ENCODE data around the gene TNFSF10. TPM values are rescaled to one million over a fixed set of nuclear protein-coding genes. Genes with fewer than 3 reads are reported as not detected.
"Not testable (repeated sequence)": the region's sequence is repeated elsewhere in the genome, so short reads cannot be mapped to it uniquely, and the experiment has no call there.

TNFSF10 gene
- total RNA-seq: not detected in 2 replicates
- polyA plus RNA-seq: not detected in 2 replicates

GRCh38 chr3:172522871-172523818 lies at the start of gene TNFSF10:
Gene TNFSF10, minus strand, starts transcription at chr3:172523430. Its CDS starts 46 bp downstream, at chr3:172523384.
- Histone ChIP-seq H3K27me3 (no peaks in the 10 kb centered on the region), H3K9me3 (ENCODE audit: low read depth) (no peaks in the 10 kb centered on the region), H3K4me1 (ENCODE audit: low read depth) (no peaks in the 10 kb centered on the region), H3K4me3 (no peak within 1 kb of the TSS), H3K27ac (no peak within 1 kb of the TSS), H3K36me3 (no peaks in the 10 kb centered on the region)
- peak in 1 of 2 donors; percentile 3 for DNase-seq (ENCODE audit: low read depth in 1 of 2, low spot score in 1 of 2)
- TF ChIP-seq CTCF (IDR thresholded peaks at IDR 0.05; ENCODE audit: low read depth, low read length): no peak

DNA sequence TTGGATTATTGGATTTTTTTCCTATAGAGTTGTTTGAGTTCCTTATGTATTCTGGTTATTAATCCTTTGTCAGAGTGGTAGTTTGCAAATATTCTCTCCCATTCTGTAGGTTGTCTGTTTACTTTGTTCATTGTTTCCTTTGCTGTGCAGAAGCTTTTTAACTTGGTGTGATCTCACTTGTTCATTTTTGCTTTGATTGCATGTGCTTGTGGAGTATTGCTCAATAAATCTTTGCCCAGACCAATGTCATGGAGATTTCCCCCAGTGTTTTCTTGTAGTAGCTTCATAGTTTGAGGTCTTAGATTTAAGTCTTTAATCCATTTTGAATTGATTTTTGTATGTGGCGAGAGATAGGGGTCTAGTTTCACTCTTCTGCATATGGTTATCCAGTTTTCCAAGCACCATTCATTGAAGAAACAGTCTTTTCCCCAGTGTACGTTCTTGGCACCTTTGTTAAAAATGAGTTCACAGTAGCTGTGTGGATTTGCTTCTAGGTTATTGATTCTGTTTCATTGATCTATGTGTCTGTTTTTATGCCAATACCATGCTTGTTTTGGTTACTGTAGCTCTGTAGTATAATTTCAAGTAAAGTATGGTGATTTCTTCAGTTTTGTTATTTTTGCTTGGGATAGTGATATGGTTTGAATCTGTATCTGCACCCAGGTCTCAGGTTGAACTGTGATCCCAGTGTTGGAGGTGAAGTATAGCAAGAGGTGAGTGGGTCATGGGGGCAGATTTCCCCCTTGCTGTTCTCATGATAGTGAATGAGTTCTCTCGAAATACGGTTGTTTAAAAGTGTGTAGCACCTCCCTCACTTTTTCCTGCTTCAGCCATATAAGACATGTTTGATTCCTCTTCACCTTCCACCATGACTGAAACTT lies 46.1 kb upstream of the TNFSF10 start:
- H3K27ac ChIP-seq: no peak overlapping the region
- no peak for TF ChIP-seq CTCF (IDR thresholded peaks at IDR 0.05; ENCODE audit: low read depth, low read length)
- H3K4me1 ChIP-seq (ENCODE audit: low read depth): no peaks in the 10 kb centered on the region
- no peaks in the 10 kb centered on the region for H3K27me3 ChIP-seq
- H3K36me3 ChIP-seq: no peaks in the 10 kb centered on the region
- H3K9me3 ChIP-seq (ENCODE audit: low read depth): no peaks in the 10 kb centered on the region
- no peak overlapping the region for H3K4me3 ChIP-seq
- DNase-seq (ENCODE audit: low read depth in 1 of 2, low spot score in 1 of 2): peak in 1 of 2 donors; percentile 44

DNA sequence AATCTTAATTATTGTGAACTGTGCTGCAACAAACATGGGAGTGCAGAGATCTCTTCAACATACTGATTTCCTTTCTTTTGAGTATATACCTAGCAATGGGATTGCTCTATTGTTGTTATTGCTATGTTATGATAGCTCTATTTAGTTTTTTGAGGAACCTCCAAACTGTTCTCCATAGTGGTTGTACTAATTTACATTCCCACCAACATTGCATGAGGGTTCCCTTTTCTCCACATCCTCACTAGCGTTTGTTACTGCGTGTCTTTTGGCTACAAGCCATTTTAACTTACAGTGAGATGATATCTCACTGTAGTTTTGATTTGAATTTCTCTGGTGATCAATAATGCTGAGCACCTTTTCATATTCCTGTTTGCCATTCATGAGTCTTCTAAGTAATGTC lies 45.5 kb upstream of the TNFSF10 start:
- no peak for TF ChIP-seq CTCF (IDR thresholded peaks at IDR 0.05; ENCODE audit: low read depth, low read length)
- Histone ChIP-seq H3K36me3 (no peaks in the 10 kb centered on the region), H3K27me3 (no peaks in the 10 kb centered on the region), H3K9me3 (ENCODE audit: low read depth) (no peaks in the 10 kb centered on the region), H3K27ac (no peak overlapping the region), H3K4me3 (no peak overlapping the region), H3K4me1 (ENCODE audit: low read depth) (no peaks in the 10 kb centered on the region)
- DNase-seq (ENCODE audit: low read depth in 1 of 2, low spot score in 1 of 2): no peak

- H3K27me3 ChIP-seq; DNase-seq (ENCODE audit: low read depth in 1 of 2, low spot score in 1 of 2): not testable (repeated sequence)
Observed at GRCh38 chr3:172566785-172567184, 43.6 kb upstream of the TNFSF10 start.

GRCh38 chr3:172564499-172564898 lies 41.3 kb upstream of the TNFSF10 start:
- no peaks in the 10 kb centered on the region for H3K9me3 ChIP-seq (ENCODE audit: low read depth)
- no peak for DNase-seq (ENCODE audit: low read depth in 1 of 2, low spot score in 1 of 2)
- no peaks in the 10 kb centered on the region for H3K36me3 ChIP-seq
- TF ChIP-seq CTCF (IDR thresholded peaks at IDR 0.05; ENCODE audit: low read depth, low read length): no peak
- H3K27ac ChIP-seq: no peak overlapping the region
- no peak overlapping the region for H3K4me3 ChIP-seq
- no peaks in the 10 kb centered on the region for H3K4me1 ChIP-seq (ENCODE audit: low read depth)
- no peaks in the 10 kb centered on the region for H3K27me3 ChIP-seq

More at GRCh38 chr3:172566785-172567184, 43.6 kb upstream of the TNFSF10 start:
- H3K36me3 ChIP-seq; H3K27ac ChIP-seq; H3K4me3 ChIP-seq; H3K9me3 ChIP-seq (ENCODE audit: low read depth); H3K4me1 ChIP-seq (ENCODE audit: low read depth): not testable (repeated sequence)
